ENCODE measurements around the gene DAAM2. TPM values are rescaled to one million over a fixed set of nuclear protein-coding genes. Genes with fewer than 3 reads are reported as not detected.

DAAM2 gene
- total and polyA plus RNA-seq, 9 of the 15 experiments (the other 6 are each of a cell fraction or from before 2014, with no cell fraction given): 0.01 to 0.07 TPM; not detected in 7

- Histone ChIP-seq H3K9me1 (ENCODE audit: control insufficient read depth, insufficient read depth, low read length) (no peaks in the 10 kb centered on the region), H3K27me3 (ENCODE audit: control insufficient read depth in 2 of 2, insufficient read depth in 2 of 2, low read length in 2 of 2) (no peaks in the 10 kb centered on the region; a peak in 2 of 5 replicates), H3K27ac (ENCODE audit: extremely low read depth, low read depth, low read length) (no peak overlapping the region), H3K36me3 (ENCODE audit: control insufficient read depth, insufficient read depth, low read length) (peaks cover 3% of the 10 kb centered on the region; the same call in 1 of the 3 replicates), H3K9me3 (replicated peaks; ENCODE audit: control insufficient read depth, insufficient read depth, low read depth, low read length) (no peaks in the 10 kb centered on the region), H3K4me3 (no peak overlapping the region), H3K79me2 (ENCODE audit: control insufficient read depth, insufficient read depth, low read length) (no peaks in the 10 kb centered on the region), H4K20me1 (replicated peaks; ENCODE audit: control insufficient read depth, insufficient read depth, low read length) (no peaks in the 10 kb centered on the region; the same call in none of the 2 replicates), H3K4me1 (replicated peaks in 1 of 2; ENCODE audit: control insufficient read depth in 2 of 2, insufficient read depth in 2 of 2, low read length in 2 of 2) (no peaks in the 10 kb centered on the region), H3K9ac (ENCODE audit: insufficient read depth in 1 of 2, low read depth in 2 of 2, low read length in 2 of 2) (no peak overlapping the region), H3K4me2 (ENCODE audit: insufficient read depth, low read length) (no peak overlapping the region), H2AFZ (ENCODE audit: low read depth, low read length) (no peak overlapping the region)
- in situ Hi-C loops (cut with MboI) (no loop called here), intact Hi-C loops (cut with micrococcal nuclease) (no loop called here)
- ATAC-seq (no peak), FAIRE-seq (no peak), DNase-seq (ENCODE audit: extremely low read depth in 1 of 4, low spot score in 3 of 4) (no peak)
- CTCF ChIA-PET (ENCODE audit: low intra/inter-chr PET ratio): no interaction called here
- BruUV-seq (replicated peaks): no TSS peak
- POLR2A ChIA-PET: interaction anchor here (1.0 kb wide), 1 partner anchor 17 kb away, joined by 3 read pairs; no protein-coding TSS in a partner anchor
- 18% methylated on average over 3 of the region's 3 CpGs for WGBS (ENCODE audit: insufficient coverage, low coverage, missing lambda C conversion rate)
- TF ChIP-seq ZNF395 (CRISPR knock-in tag; IDR thresholded peaks at IDR 0.05): no peak
- TF ChIP-seq RB1 (IDR thresholded peaks at IDR 0.05; ENCODE audit: low read depth): no peak
- no peak for TF ChIP-seq HOMEZ (CRISPR knock-in tag; IDR thresholded peaks at IDR 0.05)
- TF ChIP-seq FOXP1 (CRISPR knock-in tag; IDR thresholded peaks at IDR 0.05): no peak
- TF ChIP-seq ETV1 (tag; conservative IDR thresholded peaks at IDR 0.05; ENCODE audit: low read depth): no peak
- TF ChIP-seq ZNF197 (CRISPR knock-in tag; IDR thresholded peaks at IDR 0.05; ENCODE audit: low read depth): no peak
- no peak for TF ChIP-seq SMAD3 (CRISPR knock-in tag; conservative IDR thresholded peaks at IDR 0.05)
- no peak for TF ChIP-seq ZMIZ1 (IDR thresholded peaks at IDR 0.05; ENCODE audit: low read depth in 2 of 2, low read length in 2 of 2)
- TF ChIP-seq BRF1 (IDR thresholded peaks at IDR 0.05; ENCODE audit: borderline replicate concordance, extremely low read depth, insufficient read length): no peak
- TF ChIP-seq ZNF766 (CRISPR knock-in tag; conservative IDR thresholded peaks at IDR 0.05): no peak
- no peak for TF ChIP-seq MTA3 (IDR thresholded peaks at IDR 0.05; ENCODE audit: borderline replicate concordance)
These were observed 128.0 kb downstream of the DAAM2 start for GRCh38 chr6:39920157-39920556.
